ENCODE results near the gene MAPKBP1. TPM values are rescaled to one million over a fixed set of nuclear protein-coding genes. Genes with fewer than 3 reads are reported as not detected.

The MAPKBP1 gene
- total and polyA plus RNA-seq, 2 of the 4 experiments (the other 2 are of a cell fraction), result 12.5 to 15.3 TPM

GRCh38 chr15:41791547-41791937 lies 17.3 kb downstream of the MAPKBP1 start:
- peak overlapping the region; percentile 36 for H3K27ac ChIP-seq (ENCODE audit: insufficient read depth, low read length)
- intact Hi-C loops (cut with micrococcal nuclease) (no loop called here), dilution Hi-C loops (cut with HindIII; ENCODE audit: low sequenced_read_pairs, unreplicated experiment) (no loop called here), in situ Hi-C loops (cut with MboI; ENCODE audit: low sequenced_read_pairs) (no loop called here)
- H3K4me1 ChIP-seq (ENCODE audit: control insufficient read depth, insufficient read depth, low read length), result peaks cover 21% of the 10 kb centered on the region
- peak overlapping the region; percentile 79 for H3K23ac ChIP-seq (ENCODE audit: low read depth, low read length)
- peaks cover 40% of the 10 kb centered on the region for H3K9me1 ChIP-seq (ENCODE audit: insufficient read depth, low read length)
- H4K91ac ChIP-seq (ENCODE audit: insufficient read depth, low read depth, low read length), result peak overlapping the region; percentile 93
- no peaks in the 10 kb centered on the region for H3K9me3 ChIP-seq (ENCODE audit: control insufficient read depth, insufficient read depth, low read length)
- ChIA-PET CTCF (interaction anchor here (0.5 to 1.0 kb wide), 2 partner anchors 18 to 176 kb away, joined by 3 to 4 read pairs; partner anchors contain the start of gene MAPKBP1), POLR2A (ENCODE audit: unreplicated experiment) (no interaction called here)
- peak overlapping the region; percentile 74; the same call in 2 of the 3 replicates for H2BK15ac ChIP-seq (ENCODE audit: low read depth, low read length)
- H2BK5ac ChIP-seq (ENCODE audit: low read depth, low read length, poor library complexity, severe bottlenecking), result peak overlapping the region; percentile 67
- H2BK120ac ChIP-seq (ENCODE audit: low read depth, low read length), result peak overlapping the region; percentile 84
- peak overlapping the region; percentile 73 for H2AK9ac ChIP-seq (replicated peaks; ENCODE audit: low read depth, low read length, poor library complexity)
- peak overlapping the region; percentile 25; the same call in 1 of the 2 replicates for H4K5ac ChIP-seq (ENCODE audit: low read depth, low read length)
- H3K9ac ChIP-seq (ENCODE audit: low read depth, low read length), result no peak overlapping the region
- ATAC-seq (ENCODE audit: low read depth) (peak; percentile 5; the same call in 1 of the 2 replicates), DNase-seq (no peak)
- 0 out of 2 replicates have a peak, but pooled peaks cover 3% of the 10 kb centered on the region for H4K20me1 ChIP-seq (ENCODE audit: insufficient read depth, low read length)
- no TSS peak for BruUV-seq (replicated peaks)
- peak overlapping the region; percentile 55; the same call in 1 of the 2 replicates for H3K56ac ChIP-seq (ENCODE audit: extremely low read depth, insufficient read depth, low read length)
- H3K4ac ChIP-seq (ENCODE audit: low read depth, low read length), result peak overlapping the region; percentile 90
- TF ChIP-seq RCOR1 (IDR thresholded peaks at IDR 0.05; ENCODE audit: insufficient replicate concordance, low read length) (no peak), BHLHE40 (IDR thresholded peaks at IDR 0.05; ENCODE audit: low read depth, low read length) (no peak), POLR2A (IDR thresholded peaks at IDR 0.05; ENCODE audit: low read depth, low read length) (no peak), CEBPB (IDR thresholded peaks at IDR 0.05; ENCODE audit: low read depth, low read length) (no peak), SMC3 (IDR thresholded peaks at IDR 0.05; ENCODE audit: low read depth, low read length) (no peak), MAFK (IDR thresholded peaks at IDR 0.05; ENCODE audit: low read depth, low read length) (no peak)
- TF ChIP-seq, protein P1, sequence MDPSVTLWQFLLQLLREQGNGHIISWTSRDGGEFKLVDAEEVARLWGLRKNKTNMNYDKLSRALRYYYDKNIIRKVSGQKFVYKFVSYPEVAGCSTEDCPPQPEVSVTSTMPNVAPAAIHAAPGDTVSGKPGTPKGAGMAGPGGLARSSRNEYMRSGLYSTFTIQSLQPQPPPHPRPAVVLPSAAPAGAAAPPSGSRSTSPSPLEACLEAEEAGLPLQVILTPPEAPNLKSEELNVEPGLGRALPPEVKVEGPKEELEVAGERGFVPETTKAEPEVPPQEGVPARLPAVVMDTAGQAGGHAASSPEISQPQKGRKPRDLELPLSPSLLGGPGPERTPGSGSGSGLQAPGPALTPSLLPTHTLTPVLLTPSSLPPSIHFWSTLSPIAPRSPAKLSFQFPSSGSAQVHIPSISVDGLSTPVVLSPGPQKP (IDR thresholded peaks at IDR 0.05; ENCODE audit: borderline replicate concordance, low read depth, low read length), result no peak
- H3K27me3 ChIP-seq (ENCODE audit: control insufficient read depth, insufficient read depth, low read length), result no peaks in the 10 kb centered on the region
- WGBS, 2 experiments (ENCODE audit: extremely low coverage in 2 of 2, insufficient read length in 1 of 2), result no CpG with 5 or more reads among the region's 4 CpGs
- H2BK20ac ChIP-seq (ENCODE audit: low read depth, low read length), result peak overlapping the region; percentile 91
- H3K4me2 ChIP-seq (ENCODE audit: low read depth, low read length), result no peak overlapping the region
- peak overlapping the region; percentile 82 for H3K14ac ChIP-seq (replicated peaks; ENCODE audit: low read depth, low read length)
- H3K79me1 ChIP-seq (ENCODE audit: low read depth in 1 of 2, low read length in 2 of 2), result peaks cover 45 to 89% of the 10 kb centered on the region in 2 experiments
- H3K4me3 ChIP-seq (ENCODE audit: insufficient read depth, low read depth, low read length), result no peak overlapping the region
- peak overlapping the region; percentile 16 for H2AFZ ChIP-seq (replicated peaks; ENCODE audit: low read length, poor library complexity)
- H4K8ac ChIP-seq (ENCODE audit: low read depth in 2 of 2, low read length in 2 of 2), result peak overlapping the region; percentile 22 to 90; a peak in 3 of 4 replicates
- peak overlapping the region; percentile 32; the same call in 1 of the 2 replicates for H3K18ac ChIP-seq (ENCODE audit: low read depth, low read length)
- no peaks in the 10 kb centered on the region for H3K36me3 ChIP-seq (ENCODE audit: control insufficient read depth, insufficient read depth, low read length)
- peak overlapping the region; percentile 84 for H2AK5ac ChIP-seq (ENCODE audit: low read depth, low read length)
